ENCODE results near the gene SIRT4. TPM values are rescaled to one million over a fixed set of nuclear protein-coding genes. Genes with fewer than 3 reads are reported as not detected.
"Not testable (repeated sequence)": the region's sequence is repeated elsewhere in the genome, so short reads cannot be mapped to it uniquely, and the experiment has no call there.

The SIRT4 gene
- 1 to 10 TPM; 1.7 to 2.6 TPM for total RNA-seq

- peak within 1 kb of the TSS; percentile 92 for H3K27ac Mint-ChIP-seq
- peaks cover 4% of the 10 kb centered on the region for H3K4me1 Mint-ChIP-seq
- H3K4me3 Mint-ChIP-seq = peak within 1 kb of the TSS; percentile 95
- DNase-seq = peak; percentile 76
- no peaks in the 10 kb centered on the region for H3K27me3 Mint-ChIP-seq
- peak; percentile 99 for ATAC-seq (ENCODE audit: low read depth)
- H3K36me3 Mint-ChIP-seq = no peaks in the 10 kb centered on the region
- POLR2A ChIA-PET = interaction anchor here (0.7 to 3.4 kb wide), 10 partner anchors 10 to 412 kb away, joined by 3 to 136 read pairs (median 4); partner anchors contain the start of genes RNU4-1, RNU4-2, RPLP0 and SRSF9
- no peaks in the 10 kb centered on the region for H3K9me3 Mint-ChIP-seq
Observed at GRCh38 chr12:120301962-120302815, at the start of gene SIRT4. Gene SIRT4, plus strand, starts transcription at chr12:120302321. Its CDS starts 1,241 bp downstream, at chr12:120303562.

GRCh38 chr12:120253313-120253712 lies 48.8 kb upstream of the SIRT4 start:
- peaks cover 34% of the 10 kb centered on the region for H3K36me3 Mint-ChIP-seq
- peak; percentile 57 for ATAC-seq (ENCODE audit: low read depth)
- not testable (repeated sequence) for H3K27me3 Mint-ChIP-seq, DNase-seq, H3K9me3 Mint-ChIP-seq
- H3K27ac Mint-ChIP-seq = peak overlapping the region; percentile 87
- peak overlapping the region; percentile 74 for H3K4me3 Mint-ChIP-seq
- POLR2A ChIA-PET = interaction anchor here (0.6 to 9.3 kb wide), 7 partner anchors 10 to 466 kb away, joined by 5 to 110 read pairs (median 42); partner anchors contain the start of genes PXN, RNU4-1, RNU4-2 and RPLP0
- H3K4me1 Mint-ChIP-seq = peaks cover 62% of the 10 kb centered on the region

GRCh38 chr12:120254809-120255208 lies 47.3 kb upstream of the SIRT4 start:
- peak overlapping the region; percentile 8 for H3K4me3 Mint-ChIP-seq
- peaks cover 26% of the 10 kb centered on the region for H3K36me3 Mint-ChIP-seq
- H3K27ac Mint-ChIP-seq = peak overlapping the region; percentile 79
- POLR2A ChIA-PET = interaction anchor here (1.0 to 9.3 kb wide), 4 partner anchors 9 to 54 kb away, joined by 4 to 110 read pairs (median 82); partner anchors contain the start of genes PXN, RNU4-1, RNU4-2 and RPLP0
- H3K27me3 Mint-ChIP-seq = no peaks in the 10 kb centered on the region
- ATAC-seq (ENCODE audit: low read depth) = no peak
- no peak for DNase-seq
- H3K9me3 Mint-ChIP-seq = no peaks in the 10 kb centered on the region
- H3K4me1 Mint-ChIP-seq = peaks cover 58% of the 10 kb centered on the region

GRCh38 chr12:120257041-120257821 lies 44.9 kb upstream of the SIRT4 start:
- ATAC-seq (ENCODE audit: low read depth) (no peak), DNase-seq (no peak)
- Mint-ChIP-seq H3K27me3 (no peaks in the 10 kb centered on the region), H3K4me3 (no peak overlapping the region), H3K4me1 (peaks cover 58% of the 10 kb centered on the region), H3K27ac (no peak overlapping the region), H3K9me3 (no peaks in the 10 kb centered on the region), H3K36me3 (peaks cover 26% of the 10 kb centered on the region)
- POLR2A ChIA-PET = interaction anchor here (0.9 to 2.4 kb wide), 4 partner anchors 19 to 56 kb away, joined by 3 to 15 read pairs (median 5); partner anchors contain the start of genes RNU4-2 and RPLP0

GRCh38 chr12:120258323-120258896 lies 43.7 kb upstream of the SIRT4 start:
- DNase-seq (no peak), ATAC-seq (ENCODE audit: low read depth) (no peak)
- no peak overlapping the region for H3K4me3 Mint-ChIP-seq
- H3K36me3 Mint-ChIP-seq = peaks cover 30% of the 10 kb centered on the region
- peaks cover 58% of the 10 kb centered on the region for H3K4me1 Mint-ChIP-seq
- H3K27ac Mint-ChIP-seq = no peak overlapping the region
- H3K27me3 Mint-ChIP-seq = no peaks in the 10 kb centered on the region
- POLR2A ChIA-PET = interaction anchor here (0.6 to 2.4 kb wide), 3 partner anchors 20 to 1727 kb away, joined by 3 to 15 read pairs (median 3); partner anchors contain the start of gene RNU4-2
- H3K9me3 Mint-ChIP-seq = no peaks in the 10 kb centered on the region

- no peak for ATAC-seq (ENCODE audit: low read depth)
- peak overlapping the region; percentile 5 for H3K4me3 Mint-ChIP-seq
- peaks cover 62% of the 10 kb centered on the region for H3K4me1 Mint-ChIP-seq
- H3K27ac Mint-ChIP-seq = peak overlapping the region; percentile 46
- no peaks in the 10 kb centered on the region for H3K27me3 Mint-ChIP-seq
- H3K9me3 Mint-ChIP-seq = no peaks in the 10 kb centered on the region
- DNase-seq = no peak
- POLR2A ChIA-PET = interaction anchor here (1.1 to 9.9 kb wide), 2 partner anchors 20 to 32 kb away, joined by 3 to 128 read pairs; partner anchors contain the start of genes RNU4-1 and RNU4-2
- peaks cover 30% of the 10 kb centered on the region for H3K36me3 Mint-ChIP-seq
Observed at GRCh38 chr12:120259418-120260202, 42.5 kb upstream of the SIRT4 start.

GRCh38 chr12:120260607-120261006 lies 41.5 kb upstream of the SIRT4 start:
- Mint-ChIP-seq H3K4me3 (no peak overlapping the region), H3K9me3 (no peaks in the 10 kb centered on the region), H3K27ac (no peak overlapping the region), H3K4me1 (peaks cover 59% of the 10 kb centered on the region), H3K27me3 (no peaks in the 10 kb centered on the region), H3K36me3 (peaks cover 26% of the 10 kb centered on the region)
- ATAC-seq (ENCODE audit: low read depth) (no peak), DNase-seq (no peak)
- POLR2A ChIA-PET = interaction anchor here (1.1 to 9.9 kb wide), 4 partner anchors 21 to 59 kb away, joined by 3 to 202 read pairs (median 106); partner anchors contain the start of genes RNU4-1, RNU4-2 and RPLP0

- ATAC-seq (ENCODE audit: low read depth) (peak; percentile 55), DNase-seq (peak; percentile 39)
- POLR2A ChIA-PET = interaction anchor here (0.9 to 9.9 kb wide), 10 partner anchors 9 to 145 kb away, joined by 3 to 202 read pairs (median 30); partner anchors contain the start of genes RNU4-1, RNU4-2 and RPLP0
- Mint-ChIP-seq H3K9me3 (no peaks in the 10 kb centered on the region), H3K36me3 (peaks cover 22% of the 10 kb centered on the region), H3K27ac (peak overlapping the region; percentile 62), H3K27me3 (no peaks in the 10 kb centered on the region), H3K4me3 (peak overlapping the region; percentile 91), H3K4me1 (peaks cover 53% of the 10 kb centered on the region)
Observed at GRCh38 chr12:120261951-120262851, 39.9 kb upstream of the SIRT4 start.

GRCh38 chr12:120262852-120263747 lies 39.0 kb upstream of the SIRT4 start:
- Mint-ChIP-seq H3K4me1 (peaks cover 52% of the 10 kb centered on the region), H3K36me3 (peaks cover 22% of the 10 kb centered on the region), H3K9me3 (no peaks in the 10 kb centered on the region), H3K27ac (peak overlapping the region; percentile 62), H3K27me3 (no peaks in the 10 kb centered on the region), H3K4me3 (peak overlapping the region; percentile 91)
- ATAC-seq (ENCODE audit: low read depth) (no peak), DNase-seq (no peak)
- POLR2A ChIA-PET = interaction anchor here (0.6 to 9.9 kb wide), 10 partner anchors 9 to 234 kb away, joined by 3 to 202 read pairs (median 30); partner anchors contain the start of genes RNU4-1, RNU4-2 and RPLP0

GRCh38 chr12:120263748-120264085 lies 38.4 kb upstream of the SIRT4 start:
- Mint-ChIP-seq H3K27me3 (no peaks in the 10 kb centered on the region), H3K27ac (no peak overlapping the region), H3K9me3 (no peaks in the 10 kb centered on the region), H3K36me3 (peaks cover 22% of the 10 kb centered on the region), H3K4me1 (peaks cover 49% of the 10 kb centered on the region), H3K4me3 (peak overlapping the region; percentile 91)
- POLR2A ChIA-PET = interaction anchor here (0.6 to 9.9 kb wide), 9 partner anchors 10 to 233 kb away, joined by 3 to 202 read pairs (median 47); partner anchors contain the start of genes RNU4-1, RNU4-2 and RPLP0
- DNase-seq (no peak), ATAC-seq (ENCODE audit: low read depth) (no peak)

Measured in activated naive CD8-positive, alpha-beta T cell treated with anti-CD3 and anti-CD28 coated beads, Interleukin-2, amount 10 ng/mL, durations not matched to agents 7 days and 5 days (primary cell).